ENCODE results near the gene CLMP.
"Not testable (repeated sequence)": the region's sequence is repeated elsewhere in the genome, so short reads cannot be mapped to it uniquely, and the experiment has no call there.

CLMP gene

GRCh38 chr11:123145661-123146060 is 49.4 kb downstream of the CLMP start:
- ATAC-seq: no peak
- H3K4me3 Mint-ChIP-seq: no peak overlapping the region
- H3K9me3 Mint-ChIP-seq: no peaks in the 10 kb centered on the region
- DNase-seq (ENCODE audit: low spot score in 2 of 2): no peak
- H3K27ac Mint-ChIP-seq: no peak overlapping the region
- H3K36me3 Mint-ChIP-seq: no peaks in the 10 kb centered on the region
- peaks cover 6% of the 10 kb centered on the region for H3K4me1 Mint-ChIP-seq

GRCh38 chr11:123145220-123145619 is 49.8 kb downstream of the CLMP start:
- H3K36me3 Mint-ChIP-seq: no peaks in the 10 kb centered on the region
- no peaks in the 10 kb centered on the region for H3K9me3 Mint-ChIP-seq
- DNase-seq (ENCODE audit: low spot score in 2 of 2) (no peak), ATAC-seq (no peak)
- no peak overlapping the region for H3K27ac Mint-ChIP-seq
- H3K4me3 Mint-ChIP-seq: no peak overlapping the region
- H3K4me1 Mint-ChIP-seq: peaks cover 4% of the 10 kb centered on the region

- Mint-ChIP-seq H3K4me1 (no peaks in the 10 kb centered on the region), H3K36me3 (no peaks in the 10 kb centered on the region), H3K4me3 (no peak overlapping the region), H3K27ac (no peak overlapping the region), H3K9me3 (no peaks in the 10 kb centered on the region)
- no peak for ATAC-seq
- DNase-seq (ENCODE audit: low spot score in 2 of 2): no peak
Measured at GRCh38 chr11:123144707-123145106, 50.3 kb downstream of the CLMP start.

- Mint-ChIP-seq H3K36me3 (no peaks in the 10 kb centered on the region), H3K27ac (no peak overlapping the region), H3K9me3 (no peaks in the 10 kb centered on the region), H3K4me3 (no peak overlapping the region), H3K4me1 (no peaks in the 10 kb centered on the region)
- DNase-seq (ENCODE audit: low spot score in 2 of 2): no peak
- ATAC-seq: no peak
Measured at GRCh38 chr11:123143921-123144320, 51.1 kb downstream of the CLMP start.

GRCh38 chr11:123143476-123143875 is 51.6 kb downstream of the CLMP start:
- ATAC-seq (no peak), DNase-seq (ENCODE audit: low spot score in 2 of 2) (no peak)
- Mint-ChIP-seq H3K27ac (no peak overlapping the region), H3K4me3 (no peak overlapping the region), H3K4me1 (no peaks in the 10 kb centered on the region), H3K9me3 (no peaks in the 10 kb centered on the region), H3K36me3 (no peaks in the 10 kb centered on the region)

GRCh38 chr11:123139206-123139605 is 55.8 kb downstream of the CLMP start:
- Mint-ChIP-seq H3K27ac (no peak overlapping the region), H3K4me3 (no peak overlapping the region), H3K36me3 (no peaks in the 10 kb centered on the region), H3K9me3 (no peaks in the 10 kb centered on the region), H3K4me1 (no peaks in the 10 kb centered on the region)
- DNase-seq (ENCODE audit: low spot score in 2 of 2) (no peak), ATAC-seq (no peak)

GRCh38 chr11:123137431-123138224 is 57.4 kb downstream of the CLMP start:
- Mint-ChIP-seq H3K36me3 (no peaks in the 10 kb centered on the region), H3K4me1 (no peaks in the 10 kb centered on the region), H3K27ac (no peak overlapping the region), H3K4me3 (no peak overlapping the region), H3K9me3 (no peaks in the 10 kb centered on the region)
- DNase-seq (ENCODE audit: low spot score in 2 of 2) (no peak), ATAC-seq (no peak)

GRCh38 chr11:123135863-123136446 is 59.1 kb downstream of the CLMP start:
- ATAC-seq (no peak), DNase-seq (ENCODE audit: low spot score in 2 of 2) (no peak)
- Mint-ChIP-seq H3K9me3 (no peaks in the 10 kb centered on the region), H3K36me3 (no peaks in the 10 kb centered on the region), H3K27ac (no peak overlapping the region), H3K4me3 (no peak overlapping the region), H3K4me1 (no peaks in the 10 kb centered on the region)

- Mint-ChIP-seq H3K36me3 (no peaks in the 10 kb centered on the region), H3K9me3 (no peaks in the 10 kb centered on the region), H3K4me1 (peaks cover 7% of the 10 kb centered on the region), H3K27ac (no peak overlapping the region), H3K4me3 (no peak overlapping the region)
- ATAC-seq (no peak), DNase-seq (ENCODE audit: low spot score in 2 of 2) (no peak)
Measured at GRCh38 chr11:123132881-123133280, 62.2 kb downstream of the CLMP start.

- not testable (repeated sequence) for ATAC-seq; H3K36me3 Mint-ChIP-seq; DNase-seq (ENCODE audit: low spot score in 2 of 2); H3K27ac Mint-ChIP-seq; H3K4me1 Mint-ChIP-seq; H3K9me3 Mint-ChIP-seq; H3K4me3 Mint-ChIP-seq
Measured at GRCh38 chr11:123132034-123132766, 62.8 kb downstream of the CLMP start.

GRCh38 chr11:123129920-123130319 is 65.1 kb downstream of the CLMP start:
- no peaks in the 10 kb centered on the region for H3K9me3 Mint-ChIP-seq
- H3K27ac Mint-ChIP-seq: no peak overlapping the region
- no peaks in the 10 kb centered on the region for H3K36me3 Mint-ChIP-seq
- DNase-seq (ENCODE audit: low spot score in 2 of 2) (no peak), ATAC-seq (no peak)
- no peak overlapping the region for H3K4me3 Mint-ChIP-seq
- peaks cover 7% of the 10 kb centered on the region for H3K4me1 Mint-ChIP-seq

GRCh38 chr11:123125169-123125568 is 69.9 kb downstream of the CLMP start:
- H3K36me3 Mint-ChIP-seq: no peaks in the 10 kb centered on the region
- no peak for ATAC-seq
- no peak overlapping the region for H3K4me3 Mint-ChIP-seq
- DNase-seq (ENCODE audit: low spot score in 2 of 2): no peak
- H3K4me1 Mint-ChIP-seq: peaks cover 7% of the 10 kb centered on the region
- peak overlapping the region; percentile 59 for H3K27ac Mint-ChIP-seq
- no peaks in the 10 kb centered on the region for H3K9me3 Mint-ChIP-seq

- no peak for DNase-seq (ENCODE audit: low spot score in 2 of 2)
- no peak overlapping the region for H3K4me3 Mint-ChIP-seq
- no peaks in the 10 kb centered on the region for H3K4me1 Mint-ChIP-seq
- H3K36me3 Mint-ChIP-seq: no peaks in the 10 kb centered on the region
- H3K9me3 Mint-ChIP-seq: no peaks in the 10 kb centered on the region
- no peak for ATAC-seq
- no peak overlapping the region for H3K27ac Mint-ChIP-seq
Measured at GRCh38 chr11:123122852-123123251, 72.2 kb downstream of the CLMP start.

- Mint-ChIP-seq H3K36me3 (no peaks in the 10 kb centered on the region), H3K4me1 (no peaks in the 10 kb centered on the region), H3K4me3 (no peak overlapping the region), H3K9me3 (no peaks in the 10 kb centered on the region), H3K27ac (no peak overlapping the region)
- ATAC-seq: no peak
- no peak for DNase-seq (ENCODE audit: low spot score in 2 of 2)
Measured at GRCh38 chr11:123122341-123122740, 72.7 kb downstream of the CLMP start.

- no peak overlapping the region for H3K4me3 Mint-ChIP-seq
- no peak overlapping the region for H3K27ac Mint-ChIP-seq
- H3K36me3 Mint-ChIP-seq: no peaks in the 10 kb centered on the region
- peak; percentile 14 for ATAC-seq
- no peaks in the 10 kb centered on the region for H3K9me3 Mint-ChIP-seq
- no peak for DNase-seq (ENCODE audit: low spot score in 2 of 2)
- H3K4me1 Mint-ChIP-seq: no peaks in the 10 kb centered on the region
Measured at GRCh38 chr11:123116486-123116885, 78.6 kb downstream of the CLMP start.

GRCh38 chr11:123111465-123111864 is 83.6 kb downstream of the CLMP start:
- Mint-ChIP-seq H3K4me3 (no peak overlapping the region), H3K4me1 (peaks cover 6% of the 10 kb centered on the region), H3K27ac (no peak overlapping the region), H3K9me3 (no peaks in the 10 kb centered on the region), H3K36me3 (no peaks in the 10 kb centered on the region)
- peak; percentile 51 for ATAC-seq
- DNase-seq (ENCODE audit: low spot score in 2 of 2): no peak
